PC-9 (cell line): Measurements from ENCODE around the gene COMMD9.

Experiments
- CTCF ChIP-seq: fragments of 200-600 bp; sonication (generic); conservative IDR thresholded peaks from 2 replicates; pipeline ENCODE4 v1.6.1; 2017; ENCODE audit warnings: mixed run types, antibody characterized with exemption, mild to moderate bottlenecking, moderate library complexity
- EZH2 ChIP-seq: fragments of 200-600 bp; sonication (generic); IDR thresholded peaks from 2 replicates; pipeline ENCODE4 v1.8.0; 2017; ENCODE audit warnings: antibody characterized with exemption, low read depth

- no peak for TF ChIP-seq CTCF
- TF ChIP-seq EZH2 = no peak
These were observed 47.7 kb downstream of the COMMD9 start for GRCh38 chr11:36241497-36241896.
